Gastroesophageal sphincter (tissue), 3 donors: Measurements from ENCODE around the gene FMO1.

ENCODE experiments used
- POLR2A ChIP-seq, 2 donors: fragments of 450-650 bp; IDR thresholded peaks; one replicate each; pipeline ENCODE4 v1.6.1; 2017; ENCODE audit warnings: antibody characterized with exemption in 2 of 2, mild to moderate bottlenecking in 2 of 2, moderate library complexity in 1 of 2
- POLR2AphosphoS5 ChIP-seq: sonication (generic); formaldehyde crosslinking; IDR thresholded peaks from one replicate; pipeline ENCODE4 v1.6.1; 2017; ENCODE audit warnings: antibody characterized with exemption
- TF ChIP-seq, protein P1 (sequence below), 4 experiments: fragments of 200-600 bp in 2 of 4; fragments of 450-650 bp in 2 of 4; sonication (generic) in 1 of 4; IDR thresholded peaks; one replicate each; pipeline ENCODE4 v1.5.1; 2017 to 2019; ENCODE audit warnings: antibody characterized with exemption in 4 of 4, mild to moderate bottlenecking in 2 of 4, moderate library complexity in 2 of 4

DNA sequence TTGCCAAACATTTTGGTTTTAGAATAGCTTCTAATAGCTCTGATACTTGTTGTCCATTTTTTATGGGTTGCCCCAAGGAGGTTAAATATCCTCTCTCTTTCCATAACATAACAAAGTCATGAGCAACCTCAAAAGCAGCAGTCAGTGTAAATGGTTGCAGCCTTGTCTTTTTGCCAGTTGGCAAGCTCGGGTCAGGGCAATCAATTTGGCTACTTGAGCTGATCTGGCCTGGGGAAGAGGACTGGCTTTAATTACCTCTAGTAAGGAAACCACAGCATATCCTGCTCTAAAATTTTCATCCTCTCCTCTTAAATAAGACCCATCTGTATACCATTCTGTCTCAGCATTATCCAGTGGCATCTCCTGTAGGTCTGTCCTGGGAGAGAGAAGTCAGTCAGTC is 44.5 kb downstream of the FMO1 start:
- TF ChIP-seq, protein P1, sequence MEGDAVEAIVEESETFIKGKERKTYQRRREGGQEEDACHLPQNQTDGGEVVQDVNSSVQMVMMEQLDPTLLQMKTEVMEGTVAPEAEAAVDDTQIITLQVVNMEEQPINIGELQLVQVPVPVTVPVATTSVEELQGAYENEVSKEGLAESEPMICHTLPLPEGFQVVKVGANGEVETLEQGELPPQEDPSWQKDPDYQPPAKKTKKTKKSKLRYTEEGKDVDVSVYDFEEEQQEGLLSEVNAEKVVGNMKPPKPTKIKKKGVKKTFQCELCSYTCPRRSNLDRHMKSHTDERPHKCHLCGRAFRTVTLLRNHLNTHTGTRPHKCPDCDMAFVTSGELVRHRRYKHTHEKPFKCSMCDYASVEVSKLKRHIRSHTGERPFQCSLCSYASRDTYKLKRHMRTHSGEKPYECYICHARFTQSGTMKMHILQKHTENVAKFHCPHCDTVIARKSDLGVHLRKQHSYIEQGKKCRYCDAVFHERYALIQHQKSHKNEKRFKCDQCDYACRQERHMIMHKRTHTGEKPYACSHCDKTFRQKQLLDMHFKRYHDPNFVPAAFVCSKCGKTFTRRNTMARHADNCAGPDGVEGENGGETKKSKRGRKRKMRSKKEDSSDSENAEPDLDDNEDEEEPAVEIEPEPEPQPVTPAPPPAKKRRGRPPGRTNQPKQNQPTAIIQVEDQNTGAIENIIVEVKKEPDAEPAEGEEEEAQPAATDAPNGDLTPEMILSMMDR (IDR thresholded peaks at IDR 0.05): no peak
- TF ChIP-seq POLR2A (IDR thresholded peaks at IDR 0.05): no peak
- TF ChIP-seq POLR2AphosphoS5: no peak
